HG02981 (cell line): ENCODE results near the gene LBP.
"Not testable (repeated sequence)": the region's sequence is repeated elsewhere in the genome, so short reads cannot be mapped to it uniquely, and the experiment has no call there.

Experiments
- ATAC-seq: cut with Tn5 transposase; IDR thresholded peaks from one replicate; pipeline ENCODE4 v1.9.1; 2021; ENCODE audit warnings: mild to moderate bottlenecking, moderate library complexity; ENCODE audit not compliant: unreplicated experiment

The LBP gene

GRCh38 chr20:38346247-38346651 is at the start of gene LBP:
TSS of gene LBP (plus strand) at chr20:38346482. CDS start at chr20:38346517, 35 bp downstream.
- no peak for ATAC-seq

- no peak for ATAC-seq
These were observed 48.2 kb upstream of the LBP start for GRCh38 chr20:38297916-38298674.

GRCh38 chr20:38298768-38299288 is 47.5 kb upstream of the LBP start:
- no peak for ATAC-seq

- no peak for ATAC-seq
These were observed 46.3 kb upstream of the LBP start for GRCh38 chr20:38299963-38300362.

- ATAC-seq, result no peak
These were observed 45.8 kb upstream of the LBP start for GRCh38 chr20:38300438-38300837.

- ATAC-seq, result no peak
These were observed 45.0 kb upstream of the LBP start for GRCh38 chr20:38301309-38301708.

- ATAC-seq, result no peak
These were observed 43.5 kb upstream of the LBP start for GRCh38 chr20:38302786-38303185.

- ATAC-seq, result no peak
These were observed 42.3 kb upstream of the LBP start, which contains the start of gene BPI for GRCh38 chr20:38303908-38304379. TSS of gene BPI (plus strand) at chr20:38304156. CDS start at chr20:38304224, 68 bp downstream.

- ATAC-seq, result no peak
These were observed 41.3 kb upstream of the LBP start for GRCh38 chr20:38304845-38305447.

- no peak for ATAC-seq
These were observed 40.7 kb upstream of the LBP start for GRCh38 chr20:38305541-38305940.

GRCh38 chr20:38306379-38306778 is 39.9 kb upstream of the LBP start:
- ATAC-seq, result no peak

- ATAC-seq, result no peak
These were observed 38.8 kb upstream of the LBP start for GRCh38 chr20:38307371-38308046.

GRCh38 chr20:38308047-38308438 is 38.2 kb upstream of the LBP start:
- ATAC-seq, result no peak

GRCh38 chr20:38308447-38308846 is 37.8 kb upstream of the LBP start:
- no peak for ATAC-seq

GRCh38 chr20:38311091-38311490 is 35.2 kb upstream of the LBP start:
- no peak for ATAC-seq

- no peak for ATAC-seq
These were observed 34.8 kb upstream of the LBP start for GRCh38 chr20:38311491-38311890.

- no peak for ATAC-seq
These were observed 32.6 kb upstream of the LBP start for GRCh38 chr20:38313676-38314075.

GRCh38 chr20:38314350-38314749 is 31.9 kb upstream of the LBP start:
- ATAC-seq, result not testable (repeated sequence)

GRCh38 chr20:38315290-38315966 is 30.9 kb upstream of the LBP start:
- ATAC-seq, result no peak

- no peak for ATAC-seq
These were observed 29.9 kb upstream of the LBP start for GRCh38 chr20:38316341-38316740.

GRCh38 chr20:38317422-38317821 is 28.9 kb upstream of the LBP start:
- no peak for ATAC-seq
